Breast epithelium (tissue), 4 donors: ENCODE data around the gene CSH2. TPM values are rescaled to one million over a fixed set of nuclear protein-coding genes. Genes with fewer than 3 reads are reported as not detected.
"Not testable (repeated sequence)": the region's sequence is repeated elsewhere in the genome, so short reads cannot be mapped to it uniquely, and the experiment has no call there.

Experiments
- DNase-seq, 2 donors: peaks; one replicate each; pipeline ENCODE4 v3.0.0-alpha.2; 2019; ENCODE audit warnings: low spot score in 2 of 2
- H3K27ac ChIP-seq, 2 donors: fragments of 200-600 bp; sonication (generic) in 1 of 2; one replicate each; pipeline ENCODE4 v1.5.1; 2016 to 2019; ENCODE audit warnings: mild to moderate bottlenecking in 1 of 2
- H3K27me3 ChIP-seq, 2 donors: fragments of 200-600 bp; sonication (generic) in 1 of 2; one replicate each; pipeline versions ENCODE4 v1.5.1 to v1.6.0; 2017 to 2019; ENCODE audit warnings: control low read depth in 1 of 2, mild to moderate bottlenecking in 1 of 2
- H3K36me3 ChIP-seq: fragments of 200-600 bp; one replicate; pipeline ENCODE4 v1.5.1; 2019
- H3K4me1 ChIP-seq, 2 donors: fragments of 200-600 bp; sonication (generic); one replicate each; pipeline ENCODE4 v1.5.1; 2016 to 2019; ENCODE audit warnings: control low read depth in 1 of 2
- H3K4me3 ChIP-seq, 3 donors: fragments of 200-600 bp; sonication (generic); 1 replicate in 2 of 3; 2 replicates in 1 of 3; pipeline ENCODE4 v1.5.1; 2016 to 2019; ENCODE audit warnings: mild to moderate bottlenecking in 3 of 3, moderate library complexity in 2 of 3
- H3K9me3 ChIP-seq, 2 donors: fragments of 200-600 bp; sonication (generic) in 1 of 2; one replicate each; pipeline ENCODE4 v1.5.1; 2016 to 2019; ENCODE audit warnings: control low read depth in 1 of 2
- CTCF ChIP-seq, 3 donors: fragments of 450-650 bp; IDR thresholded peaks; one replicate each; pipeline ENCODE4 v1.5.1; 2016 to 2017; ENCODE audit warnings: antibody characterized with exemption in 3 of 3, mild to moderate bottlenecking in 3 of 3, moderate library complexity in 3 of 3
- intact Hi-C: fragments of 100-400 bp; cut with DNase I; formaldehyde crosslinking; loops from one replicate; pipeline ENCODE4 v1.15.1; 2023; ENCODE audit warnings: low total_unique reads
- total RNA-seq, 3 donors: library from RNA; depleted of rRNA; stranded (reverse); fragments of >200 nt; gene quantifications; one replicate each; pipeline ENCODE4 v1.1.0, GENCODE V29; 2016

The CSH2 gene
- total RNA-seq, 3 donors from 2014 or later = not detected

GRCh38 chr17:63901971-63902370 lies 28.5 kb upstream of the CSH2 start:
- H3K4me3 ChIP-seq, H3K9me3 ChIP-seq, H3K27me3 ChIP-seq, H3K27ac ChIP-seq, intact Hi-C loops, H3K36me3 ChIP-seq, H3K4me1 ChIP-seq, DNase-seq: not testable (repeated sequence)

GRCh38 chr17:63898899-63899798 lies 25.7 kb upstream of the CSH2 start:
- H3K9me3 ChIP-seq, H3K27me3 ChIP-seq, DNase-seq, H3K4me1 ChIP-seq, H3K27ac ChIP-seq, H3K4me3 ChIP-seq, intact Hi-C loops, H3K36me3 ChIP-seq: not testable (repeated sequence)

- H3K9me3 ChIP-seq, intact Hi-C loops, DNase-seq, H3K4me1 ChIP-seq, H3K27me3 ChIP-seq, H3K27ac ChIP-seq, H3K36me3 ChIP-seq, H3K4me3 ChIP-seq: not testable (repeated sequence)
These were observed 23.3 kb upstream of the CSH2 start, which contains the start of gene CSH1 for GRCh38 chr17:63896524-63897354. Gene CSH1, minus strand, starts transcription at chr17:63896574. Its CDS starts 63 bp downstream, at chr17:63896511.

GRCh38 chr17:63894821-63895220 lies 21.3 kb upstream of the CSH2 start:
- DNase-seq, H3K4me1 ChIP-seq, H3K27ac ChIP-seq, H3K9me3 ChIP-seq, H3K27me3 ChIP-seq, H3K36me3 ChIP-seq, H3K4me3 ChIP-seq, intact Hi-C loops: not testable (repeated sequence)

- H3K27me3 ChIP-seq, H3K9me3 ChIP-seq, H3K27ac ChIP-seq, H3K4me1 ChIP-seq, H3K4me3 ChIP-seq, H3K36me3 ChIP-seq, intact Hi-C loops, DNase-seq: not testable (repeated sequence)
These were observed 20.5 kb upstream of the CSH2 start for GRCh38 chr17:63894021-63894420.

- H3K36me3 ChIP-seq, DNase-seq, H3K4me1 ChIP-seq, H3K9me3 ChIP-seq, intact Hi-C loops, H3K4me3 ChIP-seq, H3K27ac ChIP-seq, H3K27me3 ChIP-seq: not testable (repeated sequence)
These were observed 19.0 kb upstream of the CSH2 start for GRCh38 chr17:63892316-63893037.

- intact Hi-C loops, H3K4me1 ChIP-seq, H3K9me3 ChIP-seq, H3K27me3 ChIP-seq, H3K27ac ChIP-seq, DNase-seq, H3K4me3 ChIP-seq, H3K36me3 ChIP-seq: not testable (repeated sequence)
- TF ChIP-seq CTCF (IDR thresholded peaks at IDR 0.05) = peak in 2 of 3 donors; percentile 15 to 18
These were observed 15.8 kb upstream of the CSH2 start for GRCh38 chr17:63889026-63889848.

GRCh38 chr17:63885119-63885518 lies 11.6 kb upstream of the CSH2 start:
- H3K36me3 ChIP-seq, H3K4me1 ChIP-seq, DNase-seq, intact Hi-C loops, H3K27me3 ChIP-seq, H3K9me3 ChIP-seq, H3K27ac ChIP-seq, H3K4me3 ChIP-seq: not testable (repeated sequence)

GRCh38 chr17:63882626-63883126 lies 9.2 kb upstream of the CSH2 start:
- H3K9me3 ChIP-seq, H3K4me1 ChIP-seq, H3K27ac ChIP-seq, DNase-seq, H3K36me3 ChIP-seq, intact Hi-C loops, H3K27me3 ChIP-seq, H3K4me3 ChIP-seq: not testable (repeated sequence)
